ENCODE data around the gene CDK5. TPM values are rescaled to one million over a fixed set of nuclear protein-coding genes. Genes with fewer than 3 reads are reported as not detected.

Gene CDK5
- total and polyA plus RNA-seq, 2 of the 13 experiments (the other 11 are each of a cell fraction or from before 2014, with no cell fraction given) = 16.4 to 21.3 TPM

DNA sequence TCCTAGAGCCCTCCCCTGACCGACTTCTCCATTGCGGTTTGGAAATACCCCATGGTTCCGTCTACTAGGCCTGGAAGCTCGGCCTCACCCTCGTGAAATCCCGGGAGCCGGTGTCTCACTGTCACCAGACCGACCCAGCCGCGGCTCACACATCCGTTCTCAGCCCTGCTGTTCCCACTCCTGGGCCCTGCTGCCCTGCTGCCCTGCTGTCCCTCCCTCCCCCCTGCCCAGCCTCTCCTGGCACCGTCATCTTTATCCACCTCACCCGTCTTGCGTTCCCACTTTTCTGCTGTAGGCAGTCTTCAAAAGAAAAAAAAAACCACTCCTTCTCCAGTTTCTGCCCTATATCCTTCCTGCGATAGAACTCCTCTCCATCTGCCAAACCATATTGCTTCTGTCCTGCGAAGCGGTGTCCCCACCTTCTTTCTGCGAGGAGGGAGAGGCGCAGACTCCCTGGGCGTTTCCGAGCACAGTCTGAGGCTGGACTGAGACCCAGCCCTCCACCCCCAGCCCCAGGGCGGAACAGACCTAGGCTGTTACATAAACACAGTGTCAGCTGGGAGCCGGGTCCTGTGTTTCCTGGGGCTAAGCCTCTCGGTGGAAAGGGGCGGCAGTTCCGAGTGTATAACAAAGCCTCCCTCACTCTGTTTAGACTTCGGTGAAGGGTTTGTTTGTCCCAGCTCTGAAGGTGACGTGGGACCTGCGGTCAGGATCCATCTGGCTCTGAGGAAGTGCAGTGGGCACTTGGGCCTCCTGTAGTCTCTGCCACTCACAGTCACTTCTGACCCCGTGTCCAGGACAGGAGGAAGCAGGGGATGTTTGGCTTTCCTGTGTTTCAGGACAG is 31.4 kb upstream of the CDK5 start (continued):
- TF ChIP-seq, protein P1, sequence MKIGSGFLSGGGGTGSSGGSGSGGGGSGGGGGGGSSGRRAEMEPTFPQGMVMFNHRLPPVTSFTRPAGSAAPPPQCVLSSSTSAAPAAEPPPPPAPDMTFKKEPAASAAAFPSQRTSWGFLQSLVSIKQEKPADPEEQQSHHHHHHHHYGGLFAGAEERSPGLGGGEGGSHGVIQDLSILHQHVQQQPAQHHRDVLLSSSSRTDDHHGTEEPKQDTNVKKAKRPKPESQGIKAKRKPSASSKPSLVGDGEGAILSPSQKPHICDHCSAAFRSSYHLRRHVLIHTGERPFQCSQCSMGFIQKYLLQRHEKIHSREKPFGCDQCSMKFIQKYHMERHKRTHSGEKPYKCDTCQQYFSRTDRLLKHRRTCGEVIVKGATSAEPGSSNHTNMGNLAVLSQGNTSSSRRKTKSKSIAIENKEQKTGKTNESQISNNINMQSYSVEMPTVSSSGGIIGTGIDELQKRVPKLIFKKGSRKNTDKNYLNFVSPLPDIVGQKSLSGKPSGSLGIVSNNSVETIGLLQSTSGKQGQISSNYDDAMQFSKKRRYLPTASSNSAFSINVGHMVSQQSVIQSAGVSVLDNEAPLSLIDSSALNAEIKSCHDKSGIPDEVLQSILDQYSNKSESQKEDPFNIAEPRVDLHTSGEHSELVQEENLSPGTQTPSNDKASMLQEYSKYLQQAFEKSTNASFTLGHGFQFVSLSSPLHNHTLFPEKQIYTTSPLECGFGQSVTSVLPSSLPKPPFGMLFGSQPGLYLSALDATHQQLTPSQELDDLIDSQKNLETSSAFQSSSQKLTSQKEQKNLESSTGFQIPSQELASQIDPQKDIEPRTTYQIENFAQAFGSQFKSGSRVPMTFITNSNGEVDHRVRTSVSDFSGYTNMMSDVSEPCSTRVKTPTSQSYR (CRISPR knock-in tag; IDR thresholded peaks at IDR 0.05; ENCODE audit: borderline replicate concordance) = 0 out of 2 replicates have a peak, but pooled peaks have one; percentile 59
- TF ChIP-seq ZNF33B (CRISPR knock-in tag; IDR thresholded peaks at IDR 0.05) (no peak), ELF4 (CRISPR knock-in tag; IDR thresholded peaks at IDR 0.05; ENCODE audit: borderline replicate concordance) (no peak), ZNF574 (CRISPR knock-in tag; IDR thresholded peaks at IDR 0.05) (no peak), ZNF83 (CRISPR knock-in tag; IDR thresholded peaks at IDR 0.05; ENCODE audit: borderline replicate concordance) (no peak), SNAPC5 (CRISPR knock-in tag; IDR thresholded peaks at IDR 0.05; ENCODE audit: borderline replicate concordance) (no peak), SETDB1 (CRISPR knock-in tag; IDR thresholded peaks at IDR 0.05; ENCODE audit: borderline replicate concordance) (no peak), HMG20B (CRISPR knock-in tag; conservative IDR thresholded peaks at IDR 0.05) (no peak), GFI1 (CRISPR knock-in tag; IDR thresholded peaks at IDR 0.05; ENCODE audit: borderline replicate concordance) (no peak), GABPB1 (CRISPR knock-in tag; IDR thresholded peaks at IDR 0.05) (no peak), TARDBP (CRISPR knock-in tag; IDR thresholded peaks at IDR 0.05) (no peak), STAT5B (CRISPR knock-in tag; IDR thresholded peaks at IDR 0.05) (no peak), SMARCE1 (IDR thresholded peaks at IDR 0.05; ENCODE audit: borderline replicate concordance) (no peak), NR1H2 (CRISPR knock-in tag; IDR thresholded peaks at IDR 0.05; ENCODE audit: borderline replicate concordance, low read depth) (no peak), SYNCRIP (IDR thresholded peaks at IDR 0.05; ENCODE audit: insufficient read depth, low read depth, low read length) (no peak), ZBTB8A (CRISPR knock-in tag; IDR thresholded peaks at IDR 0.05; ENCODE audit: borderline replicate concordance, low read depth) (no peak), ZNF260 (CRISPR knock-in tag; IDR thresholded peaks at IDR 0.05; ENCODE audit: borderline replicate concordance, low read depth) (no peak), STAG1 (CRISPR knock-in tag; IDR thresholded peaks at IDR 0.05) (no peak), ZFP91 (CRISPR knock-in tag; IDR thresholded peaks at IDR 0.05; ENCODE audit: borderline replicate concordance) (peak; percentile 62; the same call in 1 of the 2 replicates), HNRNPH1 (optimal IDR thresholded peaks at IDR 0.05; ENCODE audit: low read depth, low read length) (no peak), ZNF615 (CRISPR knock-in tag; IDR thresholded peaks at IDR 0.05; ENCODE audit: borderline replicate concordance) (no peak), IKZF4 (CRISPR knock-in tag; IDR thresholded peaks at IDR 0.05; ENCODE audit: borderline replicate concordance, low read depth, not compliant biosample characterization) (no peak)

Data from HepG2 (cell line).